Superior temporal gyrus (tissue), 1 donor: ENCODE data around the gene S100A13.
A peak's percentile ranks its signal among the peaks of the same experiment; 100 is the strongest.

Experiments used
- DNase-seq: peaks from one replicate; pipeline ENCODE4 v3.0.0-alpha.2; 2016; ENCODE audit errors: extremely low spot score

The S100A13 gene

GRCh38 chr1:153627715-153628626, 666 bp upstream of the S100A13 start, which contains the start of gene S100A1:
S100A1 (plus strand) TSS chr1:153628434; CDS start chr1:153630522, 2,088 bp downstream.
- DNase-seq = peak; percentile 76

- no peak for DNase-seq
These were observed 815 bp downstream of the S100A13 start for GRCh38 chr1:153626477-153626903.

- DNase-seq = no peak
These were observed 2.2 kb downstream of the S100A13 start for GRCh38 chr1:153624965-153625611.

- DNase-seq = no peak
These were observed 4.2 kb downstream of the S100A13 start for GRCh38 chr1:153623101-153623500.

GRCh38 chr1:153619171-153619570, 8.1 kb downstream of the S100A13 start:
- no peak for DNase-seq

- no peak for DNase-seq
These were observed 9.6 kb downstream of the S100A13 start for GRCh38 chr1:153617663-153618062.

GRCh38 chr1:153616917-153617311, 10.4 kb downstream of the S100A13 start:
- no peak for DNase-seq

GRCh38 chr1:153616144-153616916, 11.0 kb downstream of the S100A13 start, which contains the start of gene S100A14:
S100A14 (minus strand) TSS chr1:153616325; CDS start chr1:153615858, 467 bp downstream.
- DNase-seq = no peak

- DNase-seq = no peak
These were observed 11.9 kb downstream of the S100A13 start for GRCh38 chr1:153615406-153615805.

GRCh38 chr1:153614906-153615305, 12.4 kb downstream of the S100A13 start:
- no peak for DNase-seq

- no peak for DNase-seq
These were observed 13.0 kb downstream of the S100A13 start for GRCh38 chr1:153614189-153614900.

- DNase-seq = no peak
These were observed 13.9 kb downstream of the S100A13 start for GRCh38 chr1:153613406-153613805.

GRCh38 chr1:153612755-153613331, 14.5 kb downstream of the S100A13 start, which contains the start of gene S100A16:
S100A16 (minus strand) TSS chr1:153613137; CDS start chr1:153608151, 4,986 bp downstream.
- DNase-seq = no peak

- no peak for DNase-seq
These were observed 15.1 kb downstream of the S100A13 start for GRCh38 chr1:153612111-153612754.

GRCh38 chr1:153611356-153611755, 15.9 kb downstream of the S100A13 start:
- DNase-seq = no peak

GRCh38 chr1:153610811-153611301, 16.4 kb downstream of the S100A13 start:
- no peak for DNase-seq

- DNase-seq = no peak
These were observed 17.0 kb downstream of the S100A13 start for GRCh38 chr1:153610334-153610733.

GRCh38 chr1:153609585-153609907, 17.8 kb downstream of the S100A13 start:
- no peak for DNase-seq

- peak; percentile 68 for DNase-seq
These were observed 18.3 kb downstream of the S100A13 start for GRCh38 chr1:153608742-153609584.
